Sigmoid colon (tissue), 7 donors: ENCODE data around the gene KCNF1. TPM values are rescaled to one million over a fixed set of nuclear protein-coding genes. Genes with fewer than 3 reads are reported as not detected.

Source experiments
- DNase-seq: peaks from one replicate; pipeline ENCODE4 v3.0.0-alpha.2; 2019
- H3K27ac ChIP-seq, 4 donors: fragments of 200-600 bp; sonication (generic); one replicate each; pipeline ENCODE4 v1.5.1; 2016 to 2019; ENCODE audit warnings: mild to moderate bottlenecking in 1 of 4
- H3K27me3 ChIP-seq, 3 donors: fragments of 200-600 bp; sonication (generic); one replicate each; pipeline ENCODE4 v1.5.1; 2019; ENCODE audit warnings: mild to moderate bottlenecking in 1 of 3
- H3K36me3 ChIP-seq, 4 donors: fragments of 200-600 bp; sonication (generic); one replicate each; pipeline ENCODE4 v1.5.1; 2016 to 2019
- H3K4me1 ChIP-seq, 4 donors: fragments of 200-600 bp; sonication (generic); one replicate each; pipeline ENCODE4 v1.5.1; 2017 to 2019
- H3K4me3 ChIP-seq, 4 donors: fragments of 200-600 bp; sonication (generic); one replicate each; pipeline ENCODE4 v1.5.1; 2017 to 2019; ENCODE audit warnings: mild to moderate bottlenecking in 2 of 4, moderate library complexity in 1 of 4
- H3K9me3 ChIP-seq, 4 donors: fragments of 200-600 bp in 3 of 4; sonication (generic) in 3 of 4; one replicate each; pipeline versions ENCODE4 v1.5.1 to v1.6.1; 2013 to 2019
- CTCF ChIP-seq, 4 experiments: fragments of 450-650 bp in 3 of 4; fragments of 200-600 bp in 1 of 4; IDR thresholded peaks; one replicate each; pipeline ENCODE4 v1.5.1; 2016 to 2019; ENCODE audit warnings: antibody characterized with exemption in 4 of 4, mild to moderate bottlenecking in 3 of 4, moderate library complexity in 2 of 4
- EP300 ChIP-seq, 4 donors: sonication (generic); formaldehyde crosslinking; IDR thresholded peaks; one replicate each; pipeline ENCODE4 v1.6.1; 2017; ENCODE audit warnings: antibody characterized with exemption in 4 of 4
- POLR2A ChIP-seq, 2 donors: fragments of 450-650 bp; IDR thresholded peaks; one replicate each; pipeline ENCODE4 v1.6.1; 2016; ENCODE audit warnings: antibody characterized with exemption in 2 of 2, mild to moderate bottlenecking in 2 of 2, moderate library complexity in 2 of 2
- POLR2AphosphoS5 ChIP-seq, 4 donors: sonication (generic); formaldehyde crosslinking; IDR thresholded peaks; one replicate each; pipeline ENCODE4 v1.6.1; 2017; ENCODE audit warnings: antibody characterized with exemption in 4 of 4
- WGBS, 2 donors: extraction: QIAGEN DNeasy Blood & Tissue Kit; methylation state at CpG; one replicate each; pipeline ENCODE4 v1.1.7; 2013; 5-methylcytosine and 5-hydroxymethylcytosine counted together
- intact Hi-C: fragments of 100-400 bp; cut with DNase I; formaldehyde crosslinking; loops from one replicate; pipeline ENCODE4 v1.15.1; 2023
- polyA plus RNA-seq, 3 donors: library from polyadenylated mRNA; stranded (reverse); fragments of 200-250 nt; gene quantifications; one replicate each; pipeline ENCODE4 v1.2.3, GENCODE V29; 2013
- total RNA-seq, 4 donors: library from RNA; depleted of rRNA; stranded (reverse); fragments of >200 nt; gene quantifications; one replicate each; pipeline ENCODE4 v1.1.0, GENCODE V29; 2016
- donor health status: healthy with polysubstance abuse.
- donor health status: Bipolar disorder and iron deficiency.
- donor health status: healthy.

The KCNF1 gene
- total and polyA plus RNA-seq, 7 donors = 0.16 to 1.4 (median 0.94) TPM; not detected in 1

DNA sequence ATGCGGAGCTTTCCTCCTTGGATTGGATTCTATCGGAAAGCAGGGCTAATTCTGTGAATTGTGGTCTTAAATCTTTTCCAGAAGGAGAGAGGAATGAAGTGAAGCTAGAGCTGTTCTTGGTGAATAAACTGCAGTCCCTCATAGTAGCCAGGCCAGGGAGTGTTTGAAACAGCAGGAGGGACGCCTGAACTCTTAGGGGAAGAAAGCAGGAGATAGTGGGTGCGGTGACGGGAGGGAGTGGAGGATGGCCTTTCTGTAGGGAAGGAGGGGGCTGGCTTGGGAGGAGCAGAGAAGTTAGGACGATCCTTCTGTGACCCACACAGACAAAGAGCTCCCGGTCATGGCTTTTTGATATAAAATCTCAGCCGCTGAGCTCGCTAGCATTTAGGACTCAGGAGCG lies 47.5 kb upstream of the KCNF1 start:
- H3K9me3 ChIP-seq = no peaks in the 10 kb centered on the region
- 68 to 84% methylated on average over 10 of the region's 10 CpGs for WGBS, 2 donors
- TF ChIP-seq EP300 (IDR thresholded peaks at IDR 0.05) (no peak), CTCF (IDR thresholded peaks at IDR 0.05) (no peak), POLR2A (IDR thresholded peaks at IDR 0.05) (no peak), POLR2AphosphoS5 (IDR thresholded peaks at IDR 0.05) (no peak)
- intact Hi-C loops = loop anchor here (2.0 kb wide), 1 partner anchor 19 kb away; no protein-coding TSS in a partner anchor
- no peaks in the 10 kb centered on the region for H3K27me3 ChIP-seq
- H3K4me3 ChIP-seq = no peak overlapping the region
- peaks cover 0 to 46% (median 29%) of the 10 kb centered on the region in 4 donors for H3K4me1 ChIP-seq
- H3K27ac ChIP-seq = peak overlapping the region; percentile 29 to 65 (median 62)
- no peaks in the 10 kb centered on the region for H3K36me3 ChIP-seq
- DNase-seq = no peak

- Histone ChIP-seq H3K9me3 (no peaks in the 10 kb centered on the region), H3K4me3 (no peak overlapping the region), H3K4me1 (peaks cover 0 to 54% (median 37%) of the 10 kb centered on the region in 4 donors), H3K27ac (peak overlapping the region; percentile 38 to 65 (median 62)), H3K27me3 (no peaks in the 10 kb centered on the region), H3K36me3 (no peaks in the 10 kb centered on the region)
- DNase-seq = no peak
- intact Hi-C loops = loop anchor here (2.0 kb wide), 1 partner anchor 20 kb away; no protein-coding TSS in a partner anchor
- TF ChIP-seq EP300 (IDR thresholded peaks at IDR 0.05) (no peak), CTCF (IDR thresholded peaks at IDR 0.05) (peak in 2 of 4 experiments; percentile 31 to 35)
- 70 to 78% methylated on average over 14 of the region's 14 CpGs for WGBS, 2 donors
Observed at GRCh38 chr2:10864861-10865636, 46.7 kb upstream of the KCNF1 start.

- Histone ChIP-seq H3K4me1 (peaks cover 0 to 54% (median 37%) of the 10 kb centered on the region in 4 donors), H3K4me3 (no peak overlapping the region), H3K9me3 (no peaks in the 10 kb centered on the region), H3K27me3 (no peaks in the 10 kb centered on the region), H3K27ac (peak overlapping the region; percentile 58 to 86 (median 65)), H3K36me3 (no peaks in the 10 kb centered on the region)
- TF ChIP-seq POLR2A (IDR thresholded peaks at IDR 0.05) = no peak
- TF ChIP-seq POLR2AphosphoS5 (IDR thresholded peaks at IDR 0.05) = no peak
- no peak for TF ChIP-seq CTCF (IDR thresholded peaks at IDR 0.05)
- TF ChIP-seq EP300 (IDR thresholded peaks at IDR 0.05) = no peak
- no peak for DNase-seq
- 80 to 85% methylated on average over 10 of the region's 10 CpGs for WGBS, 2 donors
- intact Hi-C loops = loop anchor here (2.0 kb wide), 1 partner anchor 21 kb away; no protein-coding TSS in a partner anchor
Observed at GRCh38 chr2:10865841-10866240, 45.9 kb upstream of the KCNF1 start.

DNA sequence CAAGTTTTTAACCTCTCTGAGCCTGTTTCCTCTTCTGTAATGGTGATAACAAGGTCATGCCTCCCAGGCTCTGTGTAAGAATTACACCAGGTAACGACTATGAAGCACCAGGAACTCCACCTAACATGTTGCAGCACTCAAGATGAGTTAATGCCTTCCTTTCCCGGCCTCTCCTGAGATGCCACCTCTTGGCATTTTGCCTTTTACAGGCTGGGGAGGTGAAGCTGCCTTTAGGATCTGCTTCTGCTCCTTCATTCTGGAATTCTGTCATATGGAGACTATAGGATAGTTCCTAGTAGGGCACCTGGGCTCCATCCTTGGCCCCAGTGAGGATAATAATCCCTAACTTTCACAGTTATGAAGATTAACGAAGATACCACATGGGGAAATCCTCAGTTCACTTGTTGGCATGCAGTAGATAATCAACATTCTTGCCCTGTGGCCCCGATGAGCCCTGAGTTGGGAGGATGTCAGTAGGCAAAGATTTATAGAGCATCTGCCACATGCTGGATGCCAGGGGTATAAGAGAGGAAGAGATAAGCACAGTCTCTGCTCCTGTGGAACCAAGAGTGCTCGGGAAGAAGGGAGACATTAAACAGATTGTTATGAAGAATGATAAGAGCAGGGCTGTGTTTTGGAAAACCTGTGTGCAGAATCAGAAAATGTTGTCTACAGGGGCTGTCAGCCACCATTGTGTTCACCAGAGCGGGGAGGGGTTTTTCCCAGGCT lies 43.9 kb upstream of the KCNF1 start:
- no peaks in the 10 kb centered on the region for H3K36me3 ChIP-seq
- H3K4me3 ChIP-seq = no peak overlapping the region
- no peaks in the 10 kb centered on the region for H3K27me3 ChIP-seq
- peak overlapping the region; percentile 81 to 87 (median 86) for H3K27ac ChIP-seq
- intact Hi-C loops = no loop called here
- no peak for DNase-seq
- H3K9me3 ChIP-seq = peaks cover 0 to 6% (median 0%) of the 10 kb centered on the region in 4 donors
- peaks cover 0 to 54% (median 37%) of the 10 kb centered on the region in 4 donors for H3K4me1 ChIP-seq
- WGBS, 2 donors = 63 to 66% methylated on average over 6 of the region's 6 CpGs
- no peak for TF ChIP-seq CTCF (IDR thresholded peaks at IDR 0.05)
- TF ChIP-seq POLR2AphosphoS5 (IDR thresholded peaks at IDR 0.05) = peak in 1 of 4 donors; percentile 15
- no peak for TF ChIP-seq EP300 (IDR thresholded peaks at IDR 0.05)
